Suprapubic skin (tissue), 4 donors: ENCODE data around the gene RGP1.

Experiments
- POLR2A ChIP-seq, 2 donors: fragments of 450-650 bp; IDR thresholded peaks; one replicate each; pipeline ENCODE4 v1.6.1; 2017; ENCODE audit warnings: antibody characterized with exemption in 2 of 2, mild to moderate bottlenecking in 2 of 2, moderate library complexity in 2 of 2
- POLR2AphosphoS5 ChIP-seq, 3 donors: sonication (generic); formaldehyde crosslinking; IDR thresholded peaks; one replicate each; pipeline ENCODE4 v1.6.1; 2017; ENCODE audit warnings: antibody characterized with exemption in 3 of 3
- TF ChIP-seq, protein P1 (sequence below), 2 donors: fragments of 200-600 bp in 1 of 2; fragments of 450-650 bp in 1 of 2; sonication (generic) in 1 of 2; IDR thresholded peaks; one replicate each; pipeline ENCODE4 v1.5.1; 2016 to 2019; ENCODE audit warnings: antibody characterized with exemption in 2 of 2, mild to moderate bottlenecking in 1 of 2, moderate library complexity in 1 of 2

DNA sequence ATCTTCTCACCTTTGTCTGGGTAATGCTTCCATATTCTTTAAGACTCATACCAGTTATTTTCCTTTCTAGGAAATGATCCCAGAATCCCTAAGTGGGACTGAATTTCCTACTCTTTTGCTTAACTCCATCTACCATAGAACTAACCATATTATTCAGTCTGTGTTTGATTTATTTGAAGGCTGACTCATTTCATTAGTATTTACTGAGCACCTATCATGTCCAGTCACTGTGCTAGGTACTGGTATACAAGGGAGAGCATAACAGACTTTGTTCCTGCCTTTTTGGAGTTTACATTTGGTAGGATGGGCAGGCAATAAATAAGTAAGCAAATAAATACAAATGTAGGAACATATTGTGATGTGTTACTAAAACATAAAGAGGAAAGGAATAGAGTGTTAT lies 46.6 kb downstream of the RGP1 start:
- TF ChIP-seq, protein P1, sequence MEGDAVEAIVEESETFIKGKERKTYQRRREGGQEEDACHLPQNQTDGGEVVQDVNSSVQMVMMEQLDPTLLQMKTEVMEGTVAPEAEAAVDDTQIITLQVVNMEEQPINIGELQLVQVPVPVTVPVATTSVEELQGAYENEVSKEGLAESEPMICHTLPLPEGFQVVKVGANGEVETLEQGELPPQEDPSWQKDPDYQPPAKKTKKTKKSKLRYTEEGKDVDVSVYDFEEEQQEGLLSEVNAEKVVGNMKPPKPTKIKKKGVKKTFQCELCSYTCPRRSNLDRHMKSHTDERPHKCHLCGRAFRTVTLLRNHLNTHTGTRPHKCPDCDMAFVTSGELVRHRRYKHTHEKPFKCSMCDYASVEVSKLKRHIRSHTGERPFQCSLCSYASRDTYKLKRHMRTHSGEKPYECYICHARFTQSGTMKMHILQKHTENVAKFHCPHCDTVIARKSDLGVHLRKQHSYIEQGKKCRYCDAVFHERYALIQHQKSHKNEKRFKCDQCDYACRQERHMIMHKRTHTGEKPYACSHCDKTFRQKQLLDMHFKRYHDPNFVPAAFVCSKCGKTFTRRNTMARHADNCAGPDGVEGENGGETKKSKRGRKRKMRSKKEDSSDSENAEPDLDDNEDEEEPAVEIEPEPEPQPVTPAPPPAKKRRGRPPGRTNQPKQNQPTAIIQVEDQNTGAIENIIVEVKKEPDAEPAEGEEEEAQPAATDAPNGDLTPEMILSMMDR (IDR thresholded peaks at IDR 0.05), result no peak
- TF ChIP-seq POLR2A (IDR thresholded peaks at IDR 0.05) (no peak), POLR2AphosphoS5 (IDR thresholded peaks at IDR 0.05) (no peak)
